Astrocyte (in vitro differentiated cells and primary cell): Measurements from ENCODE around the gene ROR1. TPM values are rescaled to one million over a fixed set of nuclear protein-coding genes. Genes with fewer than 3 reads are reported as not detected.

ENCODE experiments used
- DNase-seq: peaks from one replicate; pipeline ENCODE4 v3.0.0-alpha.2; 2010; ENCODE audit warnings: low read depth
- FAIRE-seq: peaks from 2 replicates; lab custom pipeline; 2011; peaks lifted over from hg19 to GRCh38; lab: Jason Lieb, UNC
- H2AFZ ChIP-seq: 2 replicates; pipeline ENCODE4 v1.6.0; 2012; ENCODE audit warnings: low read depth, low read length, inconsistent platforms
- H3K27ac ChIP-seq: 2 replicates; pipeline ENCODE4 v1.5.1; 2011; ENCODE audit warnings: low read depth, low read length, inconsistent platforms
- H3K27me3 ChIP-seq: 2 replicates; pipeline ENCODE4 v1.6.0; 2011; ENCODE audit warnings: low read length, inconsistent platforms; ENCODE audit not compliant: insufficient read depth
- H3K36me3 ChIP-seq: 2 replicates; pipeline ENCODE4 v1.5.1; 2011; ENCODE audit warnings: low read length, inconsistent platforms; ENCODE audit not compliant: insufficient read depth
- H3K4me1 ChIP-seq: 2 replicates; pipeline ENCODE4 v1.5.1; 2011; ENCODE audit warnings: low read length, inconsistent platforms; ENCODE audit not compliant: insufficient read depth
- H3K4me2 ChIP-seq: 2 replicates; pipeline ENCODE4 v1.6.0; 2012; ENCODE audit warnings: low read length, inconsistent platforms
- H3K4me3 ChIP-seq: 2 replicates; pipeline ENCODE4 v1.5.1; 2011; ENCODE audit warnings: low read depth, mild to moderate bottlenecking, low read length, inconsistent platforms; ENCODE audit not compliant: insufficient read depth
- H3K79me2 ChIP-seq: 2 replicates; pipeline ENCODE4 v1.6.0; 2012; ENCODE audit warnings: mild to moderate bottlenecking, low read length, inconsistent platforms; ENCODE audit not compliant: insufficient read depth
- H3K9ac ChIP-seq: 2 replicates; pipeline ENCODE4 v1.6.0; 2012; ENCODE audit warnings: mild to moderate bottlenecking, low read length, inconsistent platforms
- H3K9me3 ChIP-seq: 2 replicates; pipeline ENCODE4 v1.5.1; 2012; ENCODE audit warnings: low read depth, mild to moderate bottlenecking, low read length, inconsistent platforms; ENCODE audit not compliant: insufficient read depth
- H4K20me1 ChIP-seq: 2 replicates; pipeline ENCODE4 v1.6.0; 2012; ENCODE audit warnings: low read length, inconsistent platforms; ENCODE audit not compliant: insufficient read depth
- H3K27ac Mint-ChIP-seq: one replicate; pipeline ENCODE4 v1.8.0; 2021; ENCODE audit warnings: mild to moderate bottlenecking, mixed read lengths; ENCODE audit not compliant: unreplicated experiment
- H3K27me3 Mint-ChIP-seq: one replicate; pipeline ENCODE4 v1.8.0; 2021; ENCODE audit warnings: low read depth, mixed read lengths; ENCODE audit not compliant: unreplicated experiment
- H3K36me3 Mint-ChIP-seq: one replicate; pipeline ENCODE4 v1.8.0; 2021; ENCODE audit warnings: low read depth, mixed read lengths; ENCODE audit not compliant: unreplicated experiment
- H3K4me1 Mint-ChIP-seq: one replicate; pipeline ENCODE4 v1.8.0; 2021; ENCODE audit warnings: low read depth, mixed read lengths; ENCODE audit not compliant: unreplicated experiment
- H3K4me3 Mint-ChIP-seq: one replicate; pipeline ENCODE4 v1.8.0; 2021; ENCODE audit warnings: mild to moderate bottlenecking, moderate library complexity, mixed read lengths; ENCODE audit not compliant: unreplicated experiment
- H3K9me3 Mint-ChIP-seq: one replicate; pipeline ENCODE4 v1.8.0; 2021; ENCODE audit warnings: mild to moderate bottlenecking, mixed read lengths; ENCODE audit not compliant: unreplicated experiment
- EZH2 ChIP-seq: IDR thresholded peaks from 2 replicates; pipeline ENCODE4 v1.6.1; 2012; ENCODE audit warnings: mild to moderate bottlenecking, low read length, inconsistent platforms; ENCODE audit not compliant: insufficient read depth
- total RNA-seq: library from RNA; stranded (reverse); gene quantifications from 2 replicates; pipeline ENCODE4 v1.2.1, GENCODE V29; 2021
- TF ChIP-seq, protein P1 (sequence below): IDR thresholded peaks from 2 replicates; pipeline ENCODE4 v1.5.1; 2011; ENCODE audit warnings: low read depth, mild to moderate bottlenecking, inconsistent platforms, low read length, moderate library complexity; ENCODE audit not compliant: insufficient read depth

The ROR1 gene
- total RNA-seq, 1 donor from 2014 or later = 38.3 TPM

DNA sequence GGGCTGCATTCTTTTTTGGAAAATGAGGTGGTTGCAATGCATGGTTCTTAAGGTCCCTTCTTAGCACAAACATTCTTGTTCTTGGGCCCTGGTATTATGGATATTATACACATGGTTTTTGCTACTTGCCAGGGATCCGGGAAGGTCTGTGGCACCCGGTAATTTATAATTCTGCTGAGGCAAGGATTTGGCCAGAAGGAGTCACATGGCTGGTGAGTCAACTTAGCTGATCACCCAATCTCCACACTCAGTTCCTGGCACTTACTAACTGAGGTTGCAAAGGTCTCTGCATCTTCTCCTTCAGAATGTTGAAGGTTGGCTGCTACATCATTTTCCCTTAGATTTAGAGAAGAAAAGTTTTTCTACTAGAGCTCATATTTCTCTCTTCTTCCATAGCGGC lies 112.5 kb downstream of the ROR1 start:
- Histone ChIP-seq H4K20me1 (no peaks in the 10 kb centered on the region), H3K4me1 (no peaks in the 10 kb centered on the region), H3K4me3 (no peak overlapping the region), H3K36me3 (no peaks in the 10 kb centered on the region), H3K27me3 (no peaks in the 10 kb centered on the region), H3K27ac (no peak overlapping the region), H2AFZ (no peak overlapping the region), H3K9ac (no peak overlapping the region), H3K79me2 (peaks cover 18% of the 10 kb centered on the region), H3K9me3 (no peaks in the 10 kb centered on the region), H3K4me2 (no peak overlapping the region)
- Mint-ChIP-seq H3K9me3 (no peaks in the 10 kb centered on the region), H3K27ac (no peak overlapping the region), H3K4me1 (peaks cover 19% of the 10 kb centered on the region), H3K36me3 (no peaks in the 10 kb centered on the region), H3K27me3 (no peaks in the 10 kb centered on the region), H3K4me3 (no peak overlapping the region)
- no peak for FAIRE-seq
- TF ChIP-seq, protein P1, sequence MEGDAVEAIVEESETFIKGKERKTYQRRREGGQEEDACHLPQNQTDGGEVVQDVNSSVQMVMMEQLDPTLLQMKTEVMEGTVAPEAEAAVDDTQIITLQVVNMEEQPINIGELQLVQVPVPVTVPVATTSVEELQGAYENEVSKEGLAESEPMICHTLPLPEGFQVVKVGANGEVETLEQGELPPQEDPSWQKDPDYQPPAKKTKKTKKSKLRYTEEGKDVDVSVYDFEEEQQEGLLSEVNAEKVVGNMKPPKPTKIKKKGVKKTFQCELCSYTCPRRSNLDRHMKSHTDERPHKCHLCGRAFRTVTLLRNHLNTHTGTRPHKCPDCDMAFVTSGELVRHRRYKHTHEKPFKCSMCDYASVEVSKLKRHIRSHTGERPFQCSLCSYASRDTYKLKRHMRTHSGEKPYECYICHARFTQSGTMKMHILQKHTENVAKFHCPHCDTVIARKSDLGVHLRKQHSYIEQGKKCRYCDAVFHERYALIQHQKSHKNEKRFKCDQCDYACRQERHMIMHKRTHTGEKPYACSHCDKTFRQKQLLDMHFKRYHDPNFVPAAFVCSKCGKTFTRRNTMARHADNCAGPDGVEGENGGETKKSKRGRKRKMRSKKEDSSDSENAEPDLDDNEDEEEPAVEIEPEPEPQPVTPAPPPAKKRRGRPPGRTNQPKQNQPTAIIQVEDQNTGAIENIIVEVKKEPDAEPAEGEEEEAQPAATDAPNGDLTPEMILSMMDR = no peak
- TF ChIP-seq EZH2 = no peak
- DNase-seq = no peak

DNA sequence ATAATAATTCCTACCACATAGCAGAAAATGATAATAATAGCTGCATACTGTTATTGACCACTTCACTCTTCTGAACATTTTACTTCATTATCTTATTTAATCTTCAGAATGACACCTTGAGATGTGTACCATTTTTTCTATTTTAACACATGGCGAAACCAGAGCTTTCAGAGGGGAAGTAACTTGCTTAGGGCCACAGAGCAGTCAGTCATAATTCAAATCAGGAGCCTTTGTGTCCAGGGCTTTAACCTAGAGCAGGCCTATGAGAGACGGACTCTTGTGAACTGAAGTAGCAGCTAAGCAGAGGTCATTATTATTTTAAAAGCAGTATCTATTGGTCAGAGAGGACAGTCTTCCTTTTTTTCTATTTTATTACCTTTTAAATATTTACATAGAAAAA lies 114.0 kb downstream of the ROR1 start:
- Histone ChIP-seq H3K4me2 (no peak overlapping the region), H3K9ac (no peak overlapping the region), H3K9me3 (no peaks in the 10 kb centered on the region), H3K4me1 (peaks cover 4% of the 10 kb centered on the region), H3K27me3 (no peaks in the 10 kb centered on the region), H3K36me3 (no peaks in the 10 kb centered on the region), H3K79me2 (peaks cover 14% of the 10 kb centered on the region), H4K20me1 (no peaks in the 10 kb centered on the region), H2AFZ (no peak overlapping the region), H3K4me3 (no peak overlapping the region), H3K27ac (no peak overlapping the region)
- Mint-ChIP-seq H3K4me3 (no peak overlapping the region), H3K36me3 (no peaks in the 10 kb centered on the region), H3K9me3 (no peaks in the 10 kb centered on the region), H3K27ac (no peak overlapping the region), H3K4me1 (peaks cover 22% of the 10 kb centered on the region), H3K27me3 (no peaks in the 10 kb centered on the region)
- no peak for FAIRE-seq
- no peak for DNase-seq
- TF ChIP-seq EZH2 = no peak
- TF ChIP-seq, protein P1 = no peak

DNA sequence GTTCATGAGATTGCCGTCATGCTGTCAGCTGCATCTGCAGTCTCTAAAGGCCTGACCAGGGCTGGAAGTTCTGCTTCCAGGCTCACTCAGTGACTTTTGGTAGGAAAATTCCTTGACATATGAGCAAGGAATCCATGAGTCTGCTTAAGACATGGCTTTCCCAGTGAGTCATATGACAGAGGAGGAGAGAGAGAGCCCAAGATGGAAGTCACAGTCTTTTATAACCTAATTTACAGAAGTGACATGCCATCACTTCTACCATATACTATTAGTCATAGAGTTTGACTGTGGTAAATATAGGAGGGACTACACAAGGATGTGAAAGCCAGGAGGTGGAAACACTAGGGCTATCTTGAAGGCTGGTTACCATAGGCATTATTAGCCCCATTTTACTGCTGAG lies 115.2 kb downstream of the ROR1 start:
- DNase-seq (no peak), FAIRE-seq (no peak)
- peaks cover 12% of the 10 kb centered on the region for H3K79me2 ChIP-seq
- no peaks in the 10 kb centered on the region for H3K9me3 ChIP-seq
- H4K20me1 ChIP-seq = no peaks in the 10 kb centered on the region
- H3K4me2 ChIP-seq = no peak overlapping the region
- peaks cover 15% of the 10 kb centered on the region for H3K4me1 ChIP-seq
- H3K4me3 ChIP-seq = no peak overlapping the region
- Mint-ChIP-seq H3K27ac (no peak overlapping the region), H3K4me3 (no peak overlapping the region), H3K9me3 (no peaks in the 10 kb centered on the region), H3K36me3 (no peaks in the 10 kb centered on the region), H3K4me1 (peaks cover 32% of the 10 kb centered on the region), H3K27me3 (no peaks in the 10 kb centered on the region)
- H3K27ac ChIP-seq = no peak overlapping the region
- no peaks in the 10 kb centered on the region for H3K36me3 ChIP-seq
- TF ChIP-seq, protein P1 = no peak
- TF ChIP-seq EZH2 = no peak
- no peak overlapping the region for H2AFZ ChIP-seq
- H3K27me3 ChIP-seq = no peaks in the 10 kb centered on the region
- H3K9ac ChIP-seq = no peak overlapping the region
